ENCODE results near the gene TMEM87A.
A peak's percentile ranks its signal among the peaks of the same experiment; 100 is the strongest.

Gene TMEM87A

GRCh38 chr15:42217568-42217967 lies 55.7 kb downstream of the TMEM87A start:
- H3K4me3 ChIP-seq (ENCODE audit: low read depth, low read length), result no peak overlapping the region
- no peak for TF ChIP-seq CTCF (IDR thresholded peaks at IDR 0.05; ENCODE audit: low read depth, low read length)
- TF ChIP-seq MAX (IDR thresholded peaks at IDR 0.05; ENCODE audit: low read depth, low read length), result no peak
- TF ChIP-seq POLR2A (IDR thresholded peaks at IDR 0.05; ENCODE audit: extremely low read depth, insufficient read length), result no peak
- no peak for TF ChIP-seq MYC (IDR thresholded peaks at IDR 0.05; ENCODE audit: low read depth, low read length)
- DNase-seq (ENCODE audit: low read depth), result no peak

GRCh38 chr15:42215913-42216829 lies 57.1 kb downstream of the TMEM87A start:
- DNase-seq (ENCODE audit: low read depth), result peak; percentile 16
- H3K4me3 ChIP-seq (ENCODE audit: low read depth, low read length), result no peak overlapping the region
- TF ChIP-seq MYC (IDR thresholded peaks at IDR 0.05; ENCODE audit: low read depth, low read length), result no peak
- TF ChIP-seq CTCF (IDR thresholded peaks at IDR 0.05; ENCODE audit: low read depth, low read length), result no peak
- TF ChIP-seq MAX (IDR thresholded peaks at IDR 0.05; ENCODE audit: low read depth, low read length), result no peak
- no peak for TF ChIP-seq POLR2A (IDR thresholded peaks at IDR 0.05; ENCODE audit: extremely low read depth, insufficient read length)

- no peak for DNase-seq (ENCODE audit: low read depth)
- TF ChIP-seq MAX (IDR thresholded peaks at IDR 0.05; ENCODE audit: low read depth, low read length) (no peak), MYC (IDR thresholded peaks at IDR 0.05; ENCODE audit: low read depth, low read length) (no peak), POLR2A (IDR thresholded peaks at IDR 0.05; ENCODE audit: extremely low read depth, insufficient read length) (no peak), CTCF (IDR thresholded peaks at IDR 0.05; ENCODE audit: low read depth, low read length) (no peak)
- no peak overlapping the region for H3K4me3 ChIP-seq (ENCODE audit: low read depth, low read length)
These were observed 58.6 kb downstream of the TMEM87A start for GRCh38 chr15:42214600-42214999.

GRCh38 chr15:42213511-42213910 lies 59.7 kb downstream of the TMEM87A start:
- no peak overlapping the region for H3K4me3 ChIP-seq (ENCODE audit: low read depth, low read length)
- DNase-seq (ENCODE audit: low read depth), result no peak
- TF ChIP-seq MYC (IDR thresholded peaks at IDR 0.05; ENCODE audit: low read depth, low read length), result no peak
- TF ChIP-seq CTCF (IDR thresholded peaks at IDR 0.05; ENCODE audit: low read depth, low read length), result no peak
- no peak for TF ChIP-seq MAX (IDR thresholded peaks at IDR 0.05; ENCODE audit: low read depth, low read length)
- TF ChIP-seq POLR2A (IDR thresholded peaks at IDR 0.05; ENCODE audit: extremely low read depth, insufficient read length), result no peak

GRCh38 chr15:42210696-42211095 lies 62.5 kb downstream of the TMEM87A start:
- TF ChIP-seq MAX (IDR thresholded peaks at IDR 0.05; ENCODE audit: low read depth, low read length) (no peak), CTCF (IDR thresholded peaks at IDR 0.05; ENCODE audit: low read depth, low read length) (no peak), POLR2A (IDR thresholded peaks at IDR 0.05; ENCODE audit: extremely low read depth, insufficient read length) (no peak), MYC (IDR thresholded peaks at IDR 0.05; ENCODE audit: low read depth, low read length) (no peak)
- DNase-seq (ENCODE audit: low read depth), result no peak

More at GRCh38 chr15:42210696-42211095, 62.5 kb downstream of the TMEM87A start:
- no peak overlapping the region for H3K4me3 ChIP-seq (ENCODE audit: low read depth, low read length)

All from NB4 (cell line).